ENCODE results near the gene MYO1C. TPM values are rescaled to one million over a fixed set of nuclear protein-coding genes. Genes with fewer than 3 reads are reported as not detected.
A peak's percentile ranks its signal among the peaks of the same experiment; 100 is the strongest.

The MYO1C gene
- total and polyA plus RNA-seq, 2 of the 8 experiments (the other 6 are each of a cell fraction or from before 2014, with no cell fraction given) = 40.1 to 78.6 TPM

DNA sequence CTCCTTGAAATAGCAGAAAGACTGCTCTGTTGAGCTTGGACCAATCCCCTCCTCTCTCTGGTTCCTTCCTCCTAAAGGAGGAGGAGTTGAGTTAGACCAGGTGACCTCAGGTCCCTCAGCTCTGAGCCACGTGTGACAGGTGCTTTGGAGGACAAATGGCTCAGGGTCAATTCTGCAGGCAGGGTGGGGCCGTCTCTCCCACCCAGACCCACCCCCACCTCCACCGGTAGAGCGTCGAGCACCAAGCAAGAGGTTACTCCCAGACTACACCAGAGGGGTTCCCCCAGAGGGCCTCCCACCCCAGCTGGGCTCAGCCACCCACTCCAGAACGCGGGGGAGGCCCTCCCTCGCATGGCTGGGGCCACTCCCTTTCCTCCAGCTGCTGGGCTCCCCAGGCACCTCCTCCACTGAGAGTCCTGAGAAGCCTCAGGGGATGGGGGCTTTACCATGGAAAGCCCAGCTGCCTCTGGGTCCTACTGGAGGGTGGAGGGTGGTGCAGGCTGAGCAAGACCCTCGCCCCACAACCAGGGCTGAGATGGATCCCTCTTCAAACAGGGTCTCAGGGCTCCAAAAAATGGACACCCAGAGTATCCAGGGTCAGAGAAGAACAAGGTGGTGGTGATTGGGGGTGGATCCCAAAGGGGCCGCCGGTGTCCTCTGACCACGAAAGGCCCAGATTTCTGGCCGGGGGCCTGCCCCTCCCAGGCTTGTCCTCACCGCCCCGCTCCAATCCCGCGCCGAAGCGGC lies 7.6 kb downstream of the MYO1C start:
- no peak overlapping the region for H3K27ac ChIP-seq (ENCODE audit: low read depth, low read length)
- H3K4me3 ChIP-seq (ENCODE audit: extremely low read depth in 1 of 4, insufficient read depth in 2 of 4, low read depth in 3 of 4, low read length in 4 of 4) = peak overlapping the region; percentile 26 to 75 (median 42)
- no peak overlapping the region for H2AFZ ChIP-seq (ENCODE audit: low read length)
- no peak overlapping the region; the same call in 1 of the 2 replicates for H2BK5ac ChIP-seq (ENCODE audit: low read depth, low read length)
- no peak for FAIRE-seq
- H3K14ac ChIP-seq (ENCODE audit: insufficient read length) = no peak overlapping the region
- no peak overlapping the region for H4K5ac ChIP-seq (ENCODE audit: insufficient read length, low read depth, low read length)
- H3K23me2 ChIP-seq (ENCODE audit: low read depth, low read length) = peaks cover 11% of the 10 kb centered on the region; the same call in 1 of the 2 replicates
- CTCF ChIA-PET (ENCODE audit: partially characterized antibody) = interaction anchor here (1.2 to 1.4 kb wide), 3 partner anchors 12 to 120 kb away, joined by 3 to 6 read pairs (median 4); partner anchors contain the start of gene INPP5K
- H3K9me3 ChIP-seq (ENCODE audit: insufficient read depth in 2 of 2, low read depth in 1 of 2, low read length in 1 of 2) = no peaks in the 10 kb centered on the region
- no peaks in the 10 kb centered on the region for H3K79me2 ChIP-seq (ENCODE audit: control insufficient read depth in 1 of 2, insufficient read depth in 2 of 2, low read length in 2 of 2)
- no peak overlapping the region for H2BK12ac ChIP-seq (ENCODE audit: low read depth, low read length)
- peaks cover 0 to 24% (median 13%) of the 10 kb centered on the region in 4 experiments; a peak in 6 of 7 replicates for H3K4me1 ChIP-seq (replicated peaks in 1 of 4; ENCODE audit: control insufficient read depth in 3 of 4, insufficient read depth in 4 of 4, low read length in 3 of 4)
- peaks cover 0 to 6% (median 0%) of the 10 kb centered on the region in 4 experiments; a peak in 2 of 7 replicates for H3K27me3 ChIP-seq (replicated peaks in 1 of 4; ENCODE audit: control insufficient read depth in 3 of 4, extremely low read depth in 1 of 4, insufficient read depth in 3 of 4, low read length in 3 of 4)
- H2BK120ac ChIP-seq (replicated peaks; ENCODE audit: low read depth, low read length) = no peak overlapping the region
- H2BK20ac ChIP-seq (ENCODE audit: low read length) = no peak overlapping the region
- POLR2A ChIA-PET (ENCODE audit: partially characterized antibody) = interaction anchor here (0.6 to 1.3 kb wide), 8 partner anchors 9 to 186 kb away, joined by 3 to 6 read pairs (median 4); partner anchors contain the start of gene YWHAE
- peaks cover 3 to 20% (median 17%) of the 10 kb centered on the region in 4 experiments; a peak in 6 of 8 replicates for H3K36me3 ChIP-seq (ENCODE audit: control insufficient read depth in 2 of 4, insufficient read depth in 4 of 4, low read length in 3 of 4)
- H3K4me2 ChIP-seq (ENCODE audit: insufficient read depth in 1 of 2, low read depth in 2 of 2, low read length in 2 of 2) = peak overlapping the region; percentile 64 to 74
- no peak overlapping the region for H3K56ac ChIP-seq (replicated peaks; ENCODE audit: insufficient read length, low read depth, low read length)
- H4K20me1 ChIP-seq (replicated peaks in 1 of 2; ENCODE audit: control insufficient read depth in 1 of 2, insufficient read depth in 2 of 2, low read length in 2 of 2) = peaks cover 0 to 10% of the 10 kb centered on the region in 2 experiments
- H4K8ac ChIP-seq (ENCODE audit: extremely low read depth, insufficient read depth, low read length) = no peak overlapping the region
- H4K91ac ChIP-seq (replicated peaks; ENCODE audit: insufficient read length, low read length) = peak overlapping the region; percentile 11
- no peak overlapping the region for H2AK5ac ChIP-seq (ENCODE audit: low read depth, low read length)
- H3K23ac ChIP-seq (ENCODE audit: insufficient read length) = no peak overlapping the region
- H3K9ac ChIP-seq (replicated peaks in 1 of 4; ENCODE audit: extremely low read depth in 1 of 4, low read depth in 3 of 4, low read length in 3 of 4) = no peak overlapping the region
- H2BK15ac ChIP-seq (ENCODE audit: low read length) = no peak overlapping the region
- no peak overlapping the region for H3K18ac ChIP-seq (ENCODE audit: extremely low read depth, low read length)
- no peaks in the 10 kb centered on the region; the same call in 1 of the 2 replicates for H3K79me1 ChIP-seq (ENCODE audit: low read depth, low read length)
- peak in 1 of 2 experiments; percentile 85 for DNase-seq (ENCODE audit: low read depth in 1 of 2, low spot score in 2 of 2)
- no peak overlapping the region for H3K4ac ChIP-seq (replicated peaks; ENCODE audit: insufficient read length, low read depth, low read length)
- WGBS, 2 experiments (ENCODE audit: extremely low coverage in 1 of 2, insufficient coverage in 1 of 2, insufficient read length in 1 of 2, insufficient replicate concordance in 2 of 2, low coverage in 1 of 2, low lambda C conversion rate in 2 of 2, missing lambda C conversion rate in 1 of 2) = 34% methylated on average over 9 of the region's 19 CpGs; no CpG with 5 or more reads in 1 of the 2 experiments
- TF ChIP-seq, protein P1, sequence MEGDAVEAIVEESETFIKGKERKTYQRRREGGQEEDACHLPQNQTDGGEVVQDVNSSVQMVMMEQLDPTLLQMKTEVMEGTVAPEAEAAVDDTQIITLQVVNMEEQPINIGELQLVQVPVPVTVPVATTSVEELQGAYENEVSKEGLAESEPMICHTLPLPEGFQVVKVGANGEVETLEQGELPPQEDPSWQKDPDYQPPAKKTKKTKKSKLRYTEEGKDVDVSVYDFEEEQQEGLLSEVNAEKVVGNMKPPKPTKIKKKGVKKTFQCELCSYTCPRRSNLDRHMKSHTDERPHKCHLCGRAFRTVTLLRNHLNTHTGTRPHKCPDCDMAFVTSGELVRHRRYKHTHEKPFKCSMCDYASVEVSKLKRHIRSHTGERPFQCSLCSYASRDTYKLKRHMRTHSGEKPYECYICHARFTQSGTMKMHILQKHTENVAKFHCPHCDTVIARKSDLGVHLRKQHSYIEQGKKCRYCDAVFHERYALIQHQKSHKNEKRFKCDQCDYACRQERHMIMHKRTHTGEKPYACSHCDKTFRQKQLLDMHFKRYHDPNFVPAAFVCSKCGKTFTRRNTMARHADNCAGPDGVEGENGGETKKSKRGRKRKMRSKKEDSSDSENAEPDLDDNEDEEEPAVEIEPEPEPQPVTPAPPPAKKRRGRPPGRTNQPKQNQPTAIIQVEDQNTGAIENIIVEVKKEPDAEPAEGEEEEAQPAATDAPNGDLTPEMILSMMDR (IDR thresholded peaks at IDR 0.05; ENCODE audit: control extremely low read depth in 1 of 3, insufficient read depth in 1 of 3, low read depth in 1 of 3, low read length in 3 of 3) = peak; percentile 4 to 54 (median 27); a peak in 2 of 4 replicates
- peak; percentile 65; the same call in 1 of the 2 replicates for TF ChIP-seq MAX (IDR thresholded peaks at IDR 0.05)
- 0 out of 2 replicates have a peak, but pooled peaks have one; percentile 10 for TF ChIP-seq USF2 (IDR thresholded peaks at IDR 0.05; ENCODE audit: low read length)
- no peak for TF ChIP-seq TAF7 (optimal IDR thresholded peaks at IDR 0.05; ENCODE audit: borderline replicate concordance, low read depth, low read length)
- TF ChIP-seq TBP (IDR thresholded peaks at IDR 0.05; ENCODE audit: low read depth, low read length) = 0 out of 2 replicates have a peak, but pooled peaks have one; percentile 17
- no peak for TF ChIP-seq KDM1A (IDR thresholded peaks at IDR 0.05; ENCODE audit: borderline replicate concordance, low read length)
